ENCODE data around the gene NRP1.
"Not testable (repeated sequence)": the region's sequence is repeated elsewhere in the genome, so short reads cannot be mapped to it uniquely, and the experiment has no call there.

NRP1 gene

DNA sequence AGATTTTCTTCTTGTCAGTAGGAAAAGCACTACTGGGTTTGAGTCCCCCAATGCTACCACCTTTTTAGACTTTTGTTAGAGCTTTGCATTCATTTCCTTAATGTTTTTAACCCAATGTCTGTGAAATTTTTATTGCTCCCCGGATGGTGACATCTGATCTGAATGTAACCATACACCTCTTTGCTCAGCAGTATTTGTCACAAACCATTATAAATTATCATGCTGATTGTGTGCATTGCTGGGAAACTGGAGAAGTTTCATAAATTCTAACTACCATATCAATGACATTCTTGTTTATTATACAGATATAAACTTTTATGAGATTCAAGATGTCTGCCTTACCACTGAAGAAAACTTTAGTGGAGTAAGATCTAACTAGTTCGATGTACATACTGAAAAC is 8.5 kb downstream of the NRP1 start:
- in situ Hi-C loops (cut with HindIII; ENCODE audit: low sequenced_read_pairs) = no loop called here

DNA sequence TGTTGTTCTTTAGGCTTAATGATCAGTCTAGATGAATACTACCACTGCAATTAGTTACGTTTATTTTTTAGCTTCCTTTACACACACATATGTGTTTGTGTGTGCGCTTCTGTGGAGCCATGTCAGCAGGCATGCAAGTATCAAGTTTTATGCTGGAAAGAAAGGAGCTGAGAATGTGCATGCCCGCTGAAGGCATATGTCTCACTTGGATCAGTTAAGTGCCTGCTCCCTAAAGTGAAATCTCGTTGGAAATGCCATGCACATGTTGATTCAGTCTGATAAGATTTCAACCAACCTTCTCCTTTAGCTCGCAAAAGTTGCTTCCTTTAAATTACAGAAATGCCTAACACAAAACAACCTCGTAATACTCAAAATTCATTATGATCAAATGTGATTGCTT is 10.7 kb downstream of the NRP1 start:
- in situ Hi-C loops (cut with HindIII; ENCODE audit: low sequenced_read_pairs) = no loop called here

DNA sequence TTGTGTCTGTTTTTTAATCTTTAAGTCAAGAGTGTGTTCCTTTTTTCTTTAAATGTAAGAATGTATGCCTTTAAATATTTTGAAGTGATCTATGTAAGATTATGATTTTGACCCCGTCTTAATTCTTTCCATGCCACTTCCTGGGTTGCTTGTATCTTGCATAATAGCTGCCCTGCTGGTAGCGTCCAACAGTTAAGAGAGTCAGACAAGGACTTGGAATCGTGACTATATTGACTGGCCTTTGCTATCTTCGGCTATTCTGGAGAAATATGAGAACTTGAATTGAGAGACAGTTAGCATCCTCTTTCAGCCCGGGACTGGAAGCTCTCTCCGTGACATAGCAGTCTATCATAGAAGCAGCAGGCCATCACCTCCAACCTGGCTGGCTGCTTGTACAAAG is 13.0 kb downstream of the NRP1 start:
- in situ Hi-C loops (cut with HindIII; ENCODE audit: low sequenced_read_pairs) = no loop called here

DNA sequence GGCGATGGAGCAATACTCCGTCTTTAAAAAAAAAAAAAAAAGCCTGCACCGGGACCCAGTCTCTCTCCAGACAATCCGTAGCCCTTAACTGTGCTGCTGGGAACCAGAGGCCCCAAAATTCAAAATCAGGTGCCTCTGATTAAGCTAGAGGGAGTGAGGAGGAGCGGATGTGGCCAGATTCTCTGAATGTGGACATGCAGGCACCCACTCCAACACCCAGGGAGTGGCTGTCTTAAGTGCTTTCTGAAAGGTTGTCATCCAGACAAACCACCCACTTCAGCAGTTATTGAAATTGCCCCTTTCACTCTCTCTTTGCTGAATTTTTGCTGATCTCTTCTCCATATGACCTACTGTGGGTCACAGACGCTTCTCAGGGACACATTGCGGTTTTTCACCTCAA is 14.2 kb downstream of the NRP1 start:
- in situ Hi-C loops (cut with HindIII; ENCODE audit: low sequenced_read_pairs) = no loop called here

DNA sequence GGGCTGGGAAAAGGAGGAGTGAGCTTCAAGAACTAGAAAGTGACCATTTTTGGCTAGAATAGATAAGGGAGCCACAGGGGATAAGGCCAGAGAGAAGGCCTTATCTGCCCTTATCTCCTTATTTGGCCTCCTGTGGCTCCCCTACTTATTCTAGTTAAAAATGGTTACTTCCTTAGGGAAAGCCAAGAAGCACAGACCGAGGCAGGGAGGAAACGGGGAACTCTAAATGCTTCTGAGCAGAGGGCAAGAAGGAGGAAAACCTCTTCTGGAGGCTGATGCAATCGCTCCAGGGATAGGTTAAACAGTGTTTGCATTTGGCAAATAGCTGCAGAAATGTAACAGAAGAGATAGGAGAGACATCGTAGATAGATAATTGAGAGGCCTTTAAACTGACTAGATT is 18.6 kb downstream of the NRP1 start:
- in situ Hi-C loops (cut with HindIII; ENCODE audit: low sequenced_read_pairs) = no loop called here

DNA sequence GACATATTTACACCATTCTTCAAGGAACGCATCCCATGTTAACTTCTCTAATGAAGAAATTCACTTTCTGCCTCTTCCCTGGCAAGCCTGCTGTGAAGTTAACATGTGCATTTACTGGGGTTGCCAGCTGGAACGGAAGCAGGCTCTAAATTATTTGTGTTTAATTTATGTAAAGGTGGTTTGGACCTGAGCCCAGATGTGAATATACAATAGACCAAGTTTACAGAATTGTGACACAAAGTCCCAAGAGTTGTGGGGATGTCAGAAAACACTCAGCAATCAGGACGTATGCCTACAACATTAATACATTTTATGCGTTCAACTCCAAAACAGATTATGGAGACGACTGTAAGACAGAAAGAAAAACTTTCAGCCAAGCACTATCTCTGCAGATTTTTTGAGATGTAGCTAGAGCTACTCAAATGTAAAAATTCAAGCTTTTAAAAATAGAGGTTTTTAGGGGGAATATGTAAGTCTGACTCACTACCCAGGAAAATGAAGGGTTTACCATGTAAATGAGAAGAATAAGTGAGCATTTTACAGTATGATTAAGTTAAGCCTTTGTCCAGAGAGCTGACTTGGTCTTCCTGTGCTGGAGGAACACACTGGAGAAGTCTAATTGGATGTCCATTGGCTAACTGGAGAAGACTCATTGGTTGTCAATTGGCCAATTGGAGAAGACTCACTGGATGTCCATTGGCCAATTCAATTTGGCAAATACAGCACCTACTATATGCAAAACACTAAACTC is 19.5 kb downstream of the NRP1 start:
- in situ Hi-C loops (cut with HindIII; ENCODE audit: low sequenced_read_pairs) = no loop called here

DNA sequence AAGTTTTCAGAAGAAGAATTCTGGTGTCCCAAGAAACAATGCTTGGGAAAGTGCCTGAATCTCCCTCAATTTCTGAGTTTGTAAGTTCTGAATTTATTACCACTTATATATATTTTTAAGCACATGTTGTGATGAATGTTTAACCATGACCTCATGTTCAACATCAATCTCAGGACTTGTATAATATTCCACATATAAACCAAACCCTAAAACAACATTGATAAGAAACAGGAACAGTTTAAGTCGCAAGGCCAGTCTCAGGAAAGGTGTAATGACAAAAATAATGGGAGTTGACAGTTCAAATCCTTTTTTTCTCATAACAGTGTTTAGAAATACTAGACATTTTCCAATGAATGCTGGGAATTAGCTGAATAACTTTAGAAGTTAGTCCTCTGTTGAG is 22.8 kb downstream of the NRP1 start:
- in situ Hi-C loops (cut with HindIII; ENCODE audit: low sequenced_read_pairs) = no loop called here

DNA sequence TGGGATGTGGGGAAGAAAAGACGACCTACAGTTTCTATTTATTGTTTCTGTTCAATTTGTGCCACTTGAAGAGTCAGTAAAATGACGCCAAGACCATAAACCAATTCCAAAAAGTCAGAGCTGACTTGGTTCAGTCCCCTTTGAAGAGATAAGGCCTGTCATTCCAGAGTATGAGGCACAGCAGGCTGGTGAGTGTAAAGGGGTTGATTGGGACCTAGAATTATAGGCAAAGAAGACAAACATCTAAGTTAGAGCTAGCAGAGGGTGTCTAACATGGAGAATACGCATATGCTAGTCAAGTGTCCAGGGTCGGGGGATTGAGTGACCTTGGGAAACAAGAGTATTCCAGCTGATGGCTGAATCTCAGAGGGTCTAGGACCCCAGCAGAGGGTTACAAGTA is 23.6 kb downstream of the NRP1 start:
- in situ Hi-C loops (cut with HindIII; ENCODE audit: low sequenced_read_pairs) = no loop called here

DNA sequence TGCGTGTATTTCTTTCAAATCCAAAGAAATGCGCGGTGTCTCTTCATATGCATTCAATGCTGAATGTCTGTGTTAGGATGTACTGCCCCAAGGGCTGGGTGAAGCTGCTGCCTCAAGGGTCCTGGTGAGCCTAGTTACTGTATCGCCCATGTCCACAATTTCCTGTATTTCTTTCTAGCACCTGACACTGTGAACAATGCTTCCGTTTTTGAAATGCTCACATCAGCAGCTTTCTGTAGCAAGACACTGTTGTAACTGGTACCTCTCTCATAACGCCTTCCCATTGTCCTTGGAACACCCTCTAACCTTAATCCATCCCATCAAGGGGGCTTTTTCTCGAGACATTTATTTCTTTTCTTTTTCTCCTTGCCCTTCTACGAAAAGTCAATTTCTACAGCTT is 25.1 kb downstream of the NRP1 start:
- in situ Hi-C loops (cut with HindIII; ENCODE audit: low sequenced_read_pairs) = no loop called here

DNA sequence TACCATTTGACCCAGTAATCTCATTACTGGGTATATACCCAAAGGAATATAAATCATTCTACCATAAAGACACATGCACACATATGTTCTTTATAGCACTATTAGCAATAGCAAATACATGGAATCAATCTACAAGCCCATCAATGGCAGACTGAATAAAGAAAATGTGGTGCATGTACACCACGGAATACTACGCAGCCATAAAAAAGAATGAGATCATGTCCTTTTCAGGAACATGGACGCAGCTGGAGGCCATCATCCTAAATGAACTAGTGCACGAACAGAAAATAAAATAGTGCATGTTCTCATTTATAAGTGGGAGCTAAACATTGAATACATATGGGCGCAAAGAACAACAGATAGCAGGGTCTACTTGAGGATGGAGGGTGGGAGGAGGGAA is 26.6 kb downstream of the NRP1 start:
- in situ Hi-C loops (cut with HindIII; ENCODE audit: low sequenced_read_pairs) = no loop called here

DNA sequence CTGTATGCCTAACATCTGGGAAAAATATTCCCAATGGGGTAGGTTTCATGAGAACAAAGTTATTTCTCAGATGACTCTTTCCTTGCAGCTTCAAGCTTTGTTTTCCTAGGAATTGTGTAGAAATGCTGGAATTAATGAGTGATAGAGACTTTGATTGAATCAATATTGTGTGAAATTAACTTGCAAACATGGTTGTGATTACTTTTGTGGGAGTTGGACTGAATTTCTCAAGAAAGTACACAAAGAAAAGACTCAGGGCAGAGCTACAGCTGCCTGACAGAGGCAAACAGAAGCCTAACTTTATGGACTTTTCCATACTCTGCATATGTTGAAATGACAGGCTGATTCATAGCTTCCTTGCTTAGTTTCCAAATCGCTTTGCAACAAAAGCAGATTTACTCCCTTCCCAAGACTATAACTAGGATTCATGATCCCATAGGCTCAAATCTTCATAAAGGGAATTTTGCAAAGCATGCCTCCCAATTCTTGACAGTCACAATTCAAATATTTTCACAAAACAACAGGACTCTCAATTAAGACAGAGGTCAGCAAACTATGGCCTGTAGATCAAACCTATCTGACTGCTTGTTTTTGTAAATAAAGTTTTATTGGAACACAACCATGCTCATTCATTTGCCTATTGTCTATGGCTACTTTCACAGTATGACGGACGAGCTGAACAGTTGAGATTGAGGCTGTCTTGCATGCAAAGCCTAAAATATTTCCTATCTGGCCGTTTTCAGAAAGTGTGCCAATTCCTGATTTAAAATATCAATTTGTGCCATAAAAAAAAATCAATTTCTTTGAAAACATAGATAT is 27.6 kb downstream of the NRP1 start:
- in situ Hi-C loops (cut with HindIII; ENCODE audit: low sequenced_read_pairs) = no loop called here

DNA sequence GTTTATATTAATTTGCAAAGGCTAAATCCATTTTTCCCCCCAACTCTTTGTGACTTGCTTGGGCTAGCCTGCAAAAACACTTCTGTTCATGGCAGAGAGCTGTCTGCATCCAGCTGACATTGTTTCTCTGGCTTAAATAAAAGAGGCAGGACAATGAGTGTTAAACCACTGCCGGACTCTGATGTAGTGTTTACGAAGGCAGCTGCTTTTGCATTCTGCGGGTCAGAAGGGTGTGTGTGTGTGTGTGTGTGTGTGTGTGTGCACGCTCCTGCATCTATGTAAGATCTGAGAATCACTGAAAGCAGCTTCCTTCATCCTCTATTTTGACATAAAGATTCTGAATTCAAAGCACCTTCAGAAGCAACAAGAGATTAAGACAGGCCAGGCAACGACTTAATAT is 28.3 kb downstream of the NRP1 start:
- in situ Hi-C loops (cut with HindIII; ENCODE audit: low sequenced_read_pairs) = no loop called here

DNA sequence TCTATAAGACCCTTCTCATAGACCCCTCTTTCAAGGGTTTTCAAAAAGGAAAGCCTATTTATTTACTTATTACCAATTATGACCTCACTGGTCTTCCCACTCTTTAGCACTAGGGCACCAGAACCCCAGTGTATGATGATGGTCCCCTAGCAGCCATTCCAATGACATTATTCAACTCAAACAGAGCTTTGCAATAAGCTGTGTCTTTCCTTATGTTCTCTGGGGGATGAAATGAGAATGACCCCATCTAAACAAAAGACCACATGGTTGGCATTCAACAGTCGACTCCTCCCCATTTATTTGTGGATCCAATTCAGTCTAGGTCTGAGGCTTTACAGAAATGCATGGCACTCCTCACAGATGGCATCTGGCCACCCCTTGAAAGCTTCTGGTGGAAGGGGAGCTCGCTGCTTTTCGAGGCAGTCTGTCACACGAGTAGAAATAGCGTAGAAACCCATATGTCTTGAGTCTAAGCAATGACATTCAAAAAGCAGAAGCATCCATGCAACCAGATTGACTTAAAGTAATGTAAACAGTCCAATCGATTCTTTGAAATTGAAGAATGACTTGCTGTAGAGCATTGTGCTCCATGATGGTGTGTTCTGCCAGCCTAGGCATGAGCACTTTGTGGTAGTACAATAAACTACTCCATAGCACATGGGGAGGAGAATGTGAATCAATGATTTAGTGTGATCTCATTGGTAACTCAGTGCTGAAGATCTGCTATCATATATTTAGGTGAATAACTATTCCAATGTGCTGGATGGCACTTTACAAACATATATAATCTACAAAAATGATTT is 29.8 kb downstream of the NRP1 start:
- in situ Hi-C loops (cut with HindIII; ENCODE audit: low sequenced_read_pairs) = no loop called here

DNA sequence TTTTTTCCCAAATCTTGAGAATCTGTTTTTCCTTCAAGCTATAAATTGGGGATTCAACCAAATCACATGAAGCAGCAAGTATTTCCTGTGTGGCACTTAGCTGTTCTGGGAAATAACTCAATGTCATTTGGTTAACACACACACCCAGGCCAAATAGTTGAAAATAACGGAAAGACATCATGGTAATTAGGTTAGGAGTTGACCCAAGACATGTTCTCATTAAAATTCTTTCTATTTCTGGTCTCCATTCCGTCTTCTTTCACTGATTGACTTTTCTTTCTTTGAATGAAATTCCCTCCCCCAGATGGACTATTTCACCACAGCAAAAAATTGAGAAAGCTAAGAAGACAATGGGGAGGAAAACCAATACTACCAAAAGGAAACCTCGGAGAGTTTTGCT is 30.5 kb downstream of the NRP1 start:
- in situ Hi-C loops (cut with HindIII; ENCODE audit: low sequenced_read_pairs) = no loop called here

DNA sequence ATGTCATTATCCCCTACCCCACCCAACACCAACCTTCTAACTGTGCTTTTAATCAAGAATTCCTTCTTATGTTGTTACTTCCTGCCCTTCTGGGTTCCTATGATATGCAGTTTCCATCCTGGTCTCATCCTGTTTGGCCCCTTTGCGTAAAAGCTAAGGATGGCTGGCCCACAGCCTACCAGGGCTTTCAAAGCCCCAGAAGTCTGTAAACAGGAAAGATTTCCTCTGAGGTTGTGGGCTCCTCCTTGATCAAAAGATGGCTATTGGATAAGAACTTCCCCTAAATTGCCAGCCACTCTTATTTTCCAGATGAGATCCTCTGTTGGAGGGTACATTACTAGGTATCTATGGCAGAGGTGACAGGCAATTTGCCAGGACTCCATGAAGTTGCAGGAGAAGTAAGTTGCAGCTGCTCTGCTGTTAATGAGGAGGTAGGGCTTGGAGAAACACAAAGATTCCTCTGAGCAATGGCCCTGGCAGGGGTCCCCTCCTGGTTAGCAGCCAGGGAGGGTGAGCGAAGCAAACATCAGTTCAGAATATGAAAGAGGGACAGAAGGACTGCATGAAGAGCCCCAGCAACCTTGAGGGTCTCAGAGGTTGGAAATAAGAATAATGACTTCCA is 32.1 kb downstream of the NRP1 start:
- in situ Hi-C loops (cut with HindIII; ENCODE audit: low sequenced_read_pairs) = no loop called here

DNA sequence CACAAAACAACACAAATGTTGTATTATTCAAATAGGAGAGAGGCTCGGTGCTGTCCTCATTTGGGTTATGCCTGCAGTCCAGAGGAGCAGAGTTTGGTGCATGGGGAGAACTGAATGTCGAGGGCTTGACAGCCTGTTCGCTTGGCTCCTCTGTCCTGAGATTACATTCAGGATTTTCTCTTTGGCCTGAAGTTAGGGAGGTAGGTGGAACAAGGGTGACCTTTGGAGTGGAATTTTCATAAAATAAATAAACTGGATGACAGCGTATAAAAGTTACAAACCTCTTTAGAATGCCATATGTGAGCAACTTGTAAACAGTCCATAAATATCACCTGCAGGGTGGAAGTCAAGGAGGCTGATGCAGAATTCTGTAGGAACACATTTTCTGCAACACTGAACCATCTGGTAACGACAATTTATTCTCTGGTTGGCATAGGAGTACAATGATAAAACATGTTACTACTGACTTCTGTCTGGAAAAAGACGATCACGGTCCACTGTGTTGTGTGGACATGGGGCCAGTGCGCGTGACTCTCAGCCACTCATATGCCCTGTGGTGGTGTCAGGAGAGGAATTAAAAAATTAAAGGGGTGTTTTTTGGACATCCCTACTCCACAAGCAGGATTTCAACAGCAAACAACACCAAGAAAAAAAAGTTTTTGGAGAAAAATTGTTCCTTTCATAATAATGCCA is 33.2 kb downstream of the NRP1 start:
- in situ Hi-C loops (cut with HindIII; ENCODE audit: low sequenced_read_pairs) = no loop called here

DNA sequence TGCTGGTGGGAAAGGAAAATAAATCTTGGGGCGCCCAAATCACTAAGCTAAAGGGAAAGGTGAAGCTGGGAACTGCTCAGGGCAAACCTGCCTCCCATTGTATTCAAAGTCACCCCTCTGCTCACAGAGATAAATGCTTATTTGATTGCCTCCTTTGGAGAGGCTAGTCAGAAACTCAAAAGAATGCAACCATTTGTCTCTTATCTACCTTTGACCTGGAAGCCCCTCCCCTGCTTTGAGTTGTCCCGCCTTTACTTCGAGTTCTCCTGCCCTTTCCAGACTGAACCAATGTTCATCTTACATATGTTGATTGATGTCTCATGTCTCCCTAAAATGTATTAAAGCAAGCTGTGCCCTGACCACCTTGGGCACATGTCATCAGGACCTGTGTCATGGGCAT is 33.9 kb downstream of the NRP1 start:
- in situ Hi-C loops (cut with HindIII; ENCODE audit: low sequenced_read_pairs) = not testable (repeated sequence)

DNA sequence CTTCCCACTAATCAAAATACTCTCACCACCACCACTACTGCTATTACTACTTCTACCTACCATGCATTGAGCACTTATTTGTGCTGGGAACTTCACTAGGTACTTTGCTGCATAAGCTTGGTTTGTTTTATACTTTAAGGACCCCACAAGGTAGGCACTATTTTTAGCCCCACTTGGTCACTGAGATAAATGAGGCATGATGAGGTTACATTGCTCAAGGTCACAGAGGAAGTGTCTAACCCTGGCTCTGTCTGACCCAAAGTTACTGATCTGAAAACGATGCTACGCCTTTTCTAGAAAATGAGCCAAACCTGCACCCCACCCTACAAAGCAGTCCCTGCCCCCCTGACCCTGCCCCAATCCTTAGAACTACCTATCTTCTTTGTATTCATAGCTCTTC is 35.6 kb downstream of the NRP1 start:
- in situ Hi-C loops (cut with HindIII; ENCODE audit: low sequenced_read_pairs) = no loop called here

DNA sequence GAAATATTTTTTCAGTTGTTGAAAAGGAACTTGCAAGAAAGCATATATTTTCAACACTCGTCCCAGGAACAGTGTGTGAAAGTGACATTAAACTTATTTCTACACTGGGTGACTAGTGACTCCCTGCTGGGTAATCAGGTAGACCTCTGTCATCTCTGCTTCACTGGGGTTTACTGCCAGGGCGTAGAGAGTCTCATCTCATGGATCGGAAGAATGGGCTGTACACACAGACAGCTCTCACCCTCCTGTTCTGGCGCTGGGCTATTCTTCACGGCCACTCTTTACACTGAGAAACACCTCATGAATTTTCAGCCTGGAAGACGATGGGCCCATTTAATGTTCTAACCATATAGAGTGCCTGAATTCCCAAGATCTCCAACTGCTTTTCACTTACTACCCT is 36.4 kb downstream of the NRP1 start:
- in situ Hi-C loops (cut with HindIII; ENCODE audit: low sequenced_read_pairs) = no loop called here

DNA sequence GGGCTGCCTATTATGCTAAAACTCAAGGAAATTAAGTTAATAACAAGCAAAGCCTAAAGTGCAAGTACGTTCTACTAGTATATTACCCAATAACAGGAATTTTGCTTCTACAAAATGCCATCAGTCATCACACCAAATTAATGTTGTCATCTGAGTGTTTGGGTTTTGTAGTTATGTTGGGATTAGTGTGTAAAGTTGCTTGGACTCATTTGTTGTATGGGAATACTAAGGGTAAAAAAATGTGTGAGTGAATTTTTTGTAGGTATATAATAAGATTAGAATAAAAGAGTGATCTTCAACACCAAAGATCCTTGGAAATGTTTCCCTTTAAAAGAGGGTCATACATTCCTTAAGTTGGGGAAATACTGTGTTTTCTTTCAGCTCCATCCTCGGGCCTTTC is 38.6 kb downstream of the NRP1 start:
- in situ Hi-C loops (cut with HindIII; ENCODE audit: low sequenced_read_pairs) = no loop called here
